Neuronal stem cell (in vitro differentiated cells): ENCODE measurements around the gene DHX36.
A peak's percentile ranks its signal among the peaks of the same experiment; 100 is the strongest.

Experiments used
- DNase-seq: peaks from one replicate; pipeline ENCODE4 v3.0.0-alpha.2; 2013; ENCODE audit warnings: low spot score
- H2AFZ ChIP-seq: one replicate; pipeline ENCODE4 v1.6.1; 2013; ENCODE audit warnings: mild to moderate bottlenecking, low read length, inconsistent platforms
- H2AK5ac ChIP-seq: 2 replicates; pipeline ENCODE4 v1.6.1; 2013; ENCODE audit warnings: low read depth, mild to moderate bottlenecking, inconsistent platforms, low read length, moderate library complexity, mixed read lengths
- H2BK120ac ChIP-seq: 2 replicates; pipeline ENCODE4 v1.6.1; 2013; ENCODE audit warnings: low read depth, mild to moderate bottlenecking, inconsistent platforms, low read length, moderate library complexity, mixed read lengths
- H2BK12ac ChIP-seq: one replicate; pipeline ENCODE4 v1.6.1; 2013; ENCODE audit warnings: low read length, inconsistent platforms
- H2BK15ac ChIP-seq: 2 replicates; pipeline ENCODE4 v1.6.1; 2013; ENCODE audit warnings: mild to moderate bottlenecking, low read length, inconsistent platforms, mixed read lengths
- H2BK5ac ChIP-seq: one replicate; pipeline ENCODE4 v1.6.1; 2013; ENCODE audit warnings: inconsistent platforms, mild to moderate bottlenecking, low read length, moderate library complexity
- H3K14ac ChIP-seq: one replicate; pipeline ENCODE4 v1.6.1; 2013; ENCODE audit warnings: low read length, inconsistent platforms
- H3K18ac ChIP-seq: 2 replicates; pipeline ENCODE4 v1.6.1; 2013; ENCODE audit warnings: low read length, inconsistent platforms
- H3K23ac ChIP-seq: 2 replicates; pipeline ENCODE4 v1.6.1; 2013; ENCODE audit warnings: low read depth, mild to moderate bottlenecking, mixed read lengths, low read length, inconsistent platforms; ENCODE audit not compliant: poor library complexity
- H3K27ac ChIP-seq: replicated peaks from 3 replicates; pipeline ENCODE4 v1.5.1; 2013; ENCODE audit warnings: low read length, inconsistent platforms
- H3K27me3 ChIP-seq, 3 experiments: 2 replicates each; pipeline ENCODE4 v1.6.1; 2013; ENCODE audit warnings: low read length in 3 of 3, mild to moderate bottlenecking in 2 of 3, inconsistent platforms in 1 of 3, low read depth in 1 of 3, mixed read lengths in 1 of 3, moderate library complexity in 1 of 3; ENCODE audit not compliant: control insufficient read depth in 3 of 3, insufficient read depth in 3 of 3
- H3K36me3 ChIP-seq, 2 donors: replicated peaks in 1 of 2; 2 replicates each; pipeline ENCODE4 v1.6.1; 2013; ENCODE audit warnings: low read length in 2 of 2; ENCODE audit not compliant: control insufficient read depth in 2 of 2, insufficient read depth in 2 of 2
- H3K4ac ChIP-seq: 2 replicates; pipeline ENCODE4 v1.6.1; 2013; ENCODE audit warnings: inconsistent platforms, mild to moderate bottlenecking, low read length, moderate library complexity
- H3K4me1 ChIP-seq, 2 donors: 1 replicate in 1 of 2; 2 replicates in 1 of 2; pipeline ENCODE4 v1.6.1; 2013; ENCODE audit warnings: low read length in 2 of 2, low read depth in 1 of 2; ENCODE audit not compliant: control insufficient read depth in 2 of 2, insufficient read depth in 1 of 2
- H3K4me2 ChIP-seq: one replicate; pipeline ENCODE4 v1.6.1; 2013; ENCODE audit warnings: mild to moderate bottlenecking, low read length, inconsistent platforms; ENCODE audit not compliant: insufficient read depth, poor library complexity, severe bottlenecking
- H3K4me3 ChIP-seq, 2 donors: 2 replicates each; pipeline ENCODE4 v1.5.1; 2013; ENCODE audit warnings: low read length in 2 of 2, mild to moderate bottlenecking in 2 of 2, inconsistent platforms in 1 of 2, moderate library complexity in 1 of 2
- H3K79me1 ChIP-seq: one replicate; pipeline ENCODE4 v1.6.1; 2013; ENCODE audit warnings: low read depth, mild to moderate bottlenecking, inconsistent platforms, low read length, moderate library complexity
- H3K9ac ChIP-seq: one replicate; pipeline ENCODE4 v1.6.1; 2013; ENCODE audit warnings: mild to moderate bottlenecking, low read depth, low read length, inconsistent platforms; ENCODE audit not compliant: poor library complexity
- H3K9me3 ChIP-seq, 2 donors: replicated peaks in 1 of 2; 2 replicates each; pipeline versions ENCODE3 to v1.6.1; 2013; ENCODE audit warnings: low read length in 2 of 2, mild to moderate bottlenecking in 2 of 2, inconsistent platforms in 1 of 2, low read depth in 1 of 2, mixed read lengths in 1 of 2, moderate library complexity in 1 of 2; ENCODE audit not compliant: control insufficient read depth in 2 of 2, insufficient read depth in 1 of 2
- H4K8ac ChIP-seq: one replicate; pipeline ENCODE4 v1.6.1; 2013; ENCODE audit warnings: low read depth, mild to moderate bottlenecking, inconsistent platforms, low read length, moderate library complexity
- H4K91ac ChIP-seq: one replicate; pipeline ENCODE4 v1.6.1; 2013; ENCODE audit warnings: low read length, low read depth, mild to moderate bottlenecking, inconsistent platforms; ENCODE audit not compliant: poor library complexity
- WGBS, 2 donors: extraction: QIAGEN DNeasy Blood & Tissue Kit; methylation state at CpG; one replicate each; pipeline ENCODE4 v1.1.7; 2013; ENCODE audit warnings: missing lambda C conversion rate in 2 of 2, mixed read lengths in 1 of 2; ENCODE audit not compliant: insufficient read length in 2 of 2, insufficient replicate concordance in 1 of 2; ENCODE audit errors: extremely low coverage in 2 of 2; 5-methylcytosine and 5-hydroxymethylcytosine counted together

The DHX36 gene

DNA sequence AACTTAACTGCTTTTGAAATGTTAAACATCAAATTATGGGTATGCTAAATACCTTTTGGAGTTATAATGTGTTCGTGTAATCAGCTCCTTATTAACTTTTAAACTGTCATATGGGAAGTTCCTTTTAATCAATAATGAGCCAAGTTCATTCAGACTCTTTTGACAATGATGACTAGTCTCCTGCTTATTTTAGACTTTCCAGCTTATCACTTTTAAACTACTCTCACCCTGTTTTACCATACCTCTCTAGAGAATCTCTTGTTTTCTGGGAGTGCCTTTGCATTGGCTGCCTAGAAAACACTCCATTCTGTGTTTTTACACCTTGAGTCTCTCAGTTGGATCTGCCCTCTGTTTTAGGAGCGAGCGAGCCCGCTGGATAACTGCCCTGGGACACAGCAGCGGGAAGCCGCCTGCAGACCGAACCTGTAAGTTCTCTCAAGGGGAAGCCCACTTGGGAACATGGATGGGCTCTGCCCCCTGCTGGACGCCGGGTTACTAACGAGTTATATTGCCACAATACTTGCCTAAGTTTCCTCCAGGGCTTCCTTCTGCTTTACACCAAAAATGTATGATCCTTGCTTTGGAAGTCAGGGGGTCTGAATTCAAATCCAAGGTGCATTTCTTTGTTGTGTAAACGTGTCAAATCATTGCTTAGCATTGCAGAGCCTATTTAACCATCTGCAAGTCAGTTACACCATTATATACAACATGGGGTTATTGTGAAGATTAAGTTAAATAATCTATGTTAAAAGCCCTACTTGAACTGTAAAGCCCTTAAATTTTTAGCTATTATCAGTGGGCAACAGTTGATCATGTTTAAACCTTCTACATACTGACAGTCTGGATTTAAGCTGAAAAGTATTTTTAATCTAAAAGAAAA is 71.3 kb downstream of the DHX36 start:
- H4K8ac ChIP-seq: no peak overlapping the region
- no peak overlapping the region for H4K91ac ChIP-seq
- H3K4me2 ChIP-seq: no peak overlapping the region
- no peaks in the 10 kb centered on the region for H3K79me1 ChIP-seq
- no peak overlapping the region for H3K18ac ChIP-seq
- no peak overlapping the region for H3K27ac ChIP-seq
- H3K4me1 ChIP-seq: peaks cover 12 to 13% of the 10 kb centered on the region in 2 donors
- no peak overlapping the region for H2BK12ac ChIP-seq
- H3K14ac ChIP-seq: no peak overlapping the region
- no peak overlapping the region for H3K9ac ChIP-seq
- H2BK15ac ChIP-seq: no peak overlapping the region
- no CpG with 5 or more reads among the region's 11 CpGs for WGBS, 2 donors
- no peak overlapping the region for H3K23ac ChIP-seq
- H3K27me3 ChIP-seq: no peaks in the 10 kb centered on the region
- DNase-seq: peak; percentile 80
- no peak overlapping the region for H2BK5ac ChIP-seq
- H3K4me3 ChIP-seq: no peak overlapping the region
- H3K4ac ChIP-seq: no peak overlapping the region
- H3K9me3 ChIP-seq: peaks cover 0 to 2% of the 10 kb centered on the region in 2 donors
- no peak overlapping the region for H2AFZ ChIP-seq
- H2AK5ac ChIP-seq: no peak overlapping the region
- no peak overlapping the region for H2BK120ac ChIP-seq
- peaks cover 5 to 80% of the 10 kb centered on the region in 2 donors for H3K36me3 ChIP-seq

DNA sequence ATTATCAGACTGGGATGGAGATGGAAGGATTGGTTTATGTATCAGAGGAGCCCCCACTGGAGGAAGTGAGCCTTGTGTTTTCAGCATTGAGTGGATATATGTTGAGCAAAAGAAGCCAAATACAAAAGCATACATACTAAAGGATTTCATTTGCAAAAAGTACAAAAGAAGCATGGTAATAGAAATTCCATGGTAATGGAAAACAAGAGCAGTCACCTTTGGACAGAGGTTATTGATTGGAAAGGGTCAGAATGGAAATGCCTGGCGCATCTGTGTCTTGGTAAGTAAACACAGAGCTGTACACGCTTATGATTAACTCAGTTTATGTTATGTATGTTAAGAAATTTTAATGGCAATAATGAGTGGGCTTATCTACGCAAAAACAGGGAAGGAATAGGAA is 72.7 kb downstream of the DHX36 start:
- Histone ChIP-seq H3K36me3 (peaks cover 5 to 67% of the 10 kb centered on the region in 2 donors), H3K23ac (no peak overlapping the region), H3K9ac (no peak overlapping the region), H2BK120ac (no peak overlapping the region), H4K8ac (no peak overlapping the region), H2BK5ac (no peak overlapping the region), H3K27me3 (no peaks in the 10 kb centered on the region), H2AK5ac (no peak overlapping the region), H3K4ac (no peak overlapping the region), H3K4me2 (no peak overlapping the region), H2AFZ (no peak overlapping the region), H4K91ac (no peak overlapping the region), H2BK15ac (no peak overlapping the region), H3K9me3 (no peaks in the 10 kb centered on the region), H3K4me1 (peaks cover 19 to 21% of the 10 kb centered on the region in 2 donors), H3K27ac (no peak overlapping the region), H3K18ac (no peak overlapping the region), H3K79me1 (no peaks in the 10 kb centered on the region), H3K4me3 (no peak overlapping the region), H3K14ac (no peak overlapping the region), H2BK12ac (no peak overlapping the region)
- WGBS, 2 donors: no CpG with 5 or more reads among the region's 3 CpGs
- no peak for DNase-seq

DNA sequence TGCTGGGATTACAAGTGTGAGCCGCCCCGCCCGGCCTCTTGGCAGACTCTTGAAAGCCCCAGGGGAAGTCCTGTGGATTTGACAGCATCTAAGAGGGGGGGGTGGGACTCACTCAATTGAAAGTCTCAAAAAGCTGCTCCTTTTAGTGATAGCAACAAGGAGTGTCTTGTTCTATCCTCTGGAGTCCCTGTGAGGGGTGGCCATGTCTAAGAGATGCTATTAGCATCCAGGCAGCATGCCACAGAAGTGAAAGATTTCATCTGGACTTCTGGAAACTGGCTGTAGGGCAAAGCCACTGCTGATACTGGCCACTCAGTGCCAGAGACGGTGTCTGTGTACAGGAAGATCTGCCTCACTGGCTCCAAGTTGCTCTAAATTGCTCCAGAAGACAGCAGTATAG is 74.0 kb downstream of the DHX36 start:
- H2BK120ac ChIP-seq: no peak overlapping the region
- DNase-seq: no peak
- no peak overlapping the region for H3K18ac ChIP-seq
- H3K4me2 ChIP-seq: no peak overlapping the region
- no peak overlapping the region for H3K23ac ChIP-seq
- no peak overlapping the region for H3K9ac ChIP-seq
- no peak overlapping the region for H2AFZ ChIP-seq
- peaks cover 5 to 66% of the 10 kb centered on the region in 2 donors for H3K36me3 ChIP-seq
- H4K8ac ChIP-seq: no peak overlapping the region
- no peak overlapping the region for H2BK5ac ChIP-seq
- H2BK12ac ChIP-seq: no peak overlapping the region
- no peaks in the 10 kb centered on the region for H3K9me3 ChIP-seq
- no peak overlapping the region for H3K4ac ChIP-seq
- peaks cover 17 to 21% of the 10 kb centered on the region in 2 donors for H3K4me1 ChIP-seq
- H2BK15ac ChIP-seq: no peak overlapping the region
- no peak overlapping the region for H3K4me3 ChIP-seq
- no peak overlapping the region for H3K14ac ChIP-seq
- H3K27ac ChIP-seq: no peak overlapping the region
- H2AK5ac ChIP-seq: no peak overlapping the region
- no peaks in the 10 kb centered on the region for H3K79me1 ChIP-seq
- H4K91ac ChIP-seq: no peak overlapping the region
- no peaks in the 10 kb centered on the region for H3K27me3 ChIP-seq
- no CpG with 5 or more reads among the region's 4 CpGs for WGBS, 2 donors

DNA sequence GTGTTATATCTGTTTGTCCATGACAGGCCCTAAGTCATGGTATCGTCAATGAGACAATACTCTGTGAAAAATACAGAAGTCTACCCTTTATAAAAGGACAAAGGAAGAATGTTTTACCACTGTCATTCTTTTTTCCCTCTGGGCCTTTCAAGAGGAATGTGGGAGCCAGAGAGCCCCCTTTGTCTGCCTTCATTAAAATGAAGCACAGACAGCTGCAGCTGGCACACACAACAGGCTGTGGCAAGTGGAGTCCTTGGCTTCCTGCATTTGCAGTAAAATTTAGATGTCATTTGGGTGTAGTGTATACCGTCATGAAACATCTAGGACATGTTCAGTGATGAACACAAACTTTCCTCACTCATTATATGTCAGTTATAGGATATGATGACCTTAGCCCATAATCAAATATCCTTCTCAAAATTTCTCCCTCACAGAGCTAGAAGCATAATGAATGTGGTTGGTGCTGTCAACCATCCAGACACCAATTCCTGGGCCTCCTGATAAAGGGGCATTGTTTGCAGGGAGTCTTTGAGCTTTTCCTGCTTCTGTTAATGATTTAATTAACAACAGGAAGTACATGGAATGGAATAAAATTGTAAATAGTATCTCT is 76.4 kb downstream of the DHX36 start:
- WGBS, 2 donors: no CpG with 5 or more reads among the region's 2 CpGs
- Histone ChIP-seq H3K4ac (no peak overlapping the region), H3K36me3 (peaks cover 0 to 63% of the 10 kb centered on the region in 2 donors), H4K91ac (no peak overlapping the region), H3K9me3 (no peaks in the 10 kb centered on the region), H3K4me3 (no peak overlapping the region), H2AK5ac (no peak overlapping the region), H2BK12ac (no peak overlapping the region), H2BK5ac (no peak overlapping the region), H2BK15ac (no peak overlapping the region), H4K8ac (no peak overlapping the region), H2AFZ (no peak overlapping the region), H3K23ac (no peak overlapping the region), H2BK120ac (no peak overlapping the region), H3K18ac (no peak overlapping the region), H3K4me1 (peaks cover 17 to 21% of the 10 kb centered on the region in 2 donors), H3K4me2 (no peak overlapping the region), H3K79me1 (no peaks in the 10 kb centered on the region), H3K27me3 (no peaks in the 10 kb centered on the region), H3K9ac (no peak overlapping the region), H3K14ac (no peak overlapping the region), H3K27ac (peak overlapping the region; percentile 58)
- peak; percentile 57 for DNase-seq
